SIG-M5 (cell line): Measurements from ENCODE around the gene YIF1B.
"Not testable (repeated sequence)": the region's sequence is repeated elsewhere in the genome, so short reads cannot be mapped to it uniquely, and the experiment has no call there.

Experiments used
- DNase-seq: peaks from one replicate; lab custom pipeline; 2025; lab: John Stamatoyannopoulos, UW

YIF1B gene, protein sequence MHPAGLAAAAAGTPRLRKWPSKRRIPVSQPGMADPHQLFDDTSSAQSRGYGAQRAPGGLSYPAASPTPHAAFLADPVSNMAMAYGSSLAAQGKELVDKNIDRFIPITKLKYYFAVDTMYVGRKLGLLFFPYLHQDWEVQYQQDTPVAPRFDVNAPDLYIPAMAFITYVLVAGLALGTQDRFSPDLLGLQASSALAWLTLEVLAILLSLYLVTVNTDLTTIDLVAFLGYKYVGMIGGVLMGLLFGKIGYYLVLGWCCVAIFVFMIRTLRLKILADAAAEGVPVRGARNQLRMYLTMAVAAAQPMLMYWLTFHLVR

DNA sequence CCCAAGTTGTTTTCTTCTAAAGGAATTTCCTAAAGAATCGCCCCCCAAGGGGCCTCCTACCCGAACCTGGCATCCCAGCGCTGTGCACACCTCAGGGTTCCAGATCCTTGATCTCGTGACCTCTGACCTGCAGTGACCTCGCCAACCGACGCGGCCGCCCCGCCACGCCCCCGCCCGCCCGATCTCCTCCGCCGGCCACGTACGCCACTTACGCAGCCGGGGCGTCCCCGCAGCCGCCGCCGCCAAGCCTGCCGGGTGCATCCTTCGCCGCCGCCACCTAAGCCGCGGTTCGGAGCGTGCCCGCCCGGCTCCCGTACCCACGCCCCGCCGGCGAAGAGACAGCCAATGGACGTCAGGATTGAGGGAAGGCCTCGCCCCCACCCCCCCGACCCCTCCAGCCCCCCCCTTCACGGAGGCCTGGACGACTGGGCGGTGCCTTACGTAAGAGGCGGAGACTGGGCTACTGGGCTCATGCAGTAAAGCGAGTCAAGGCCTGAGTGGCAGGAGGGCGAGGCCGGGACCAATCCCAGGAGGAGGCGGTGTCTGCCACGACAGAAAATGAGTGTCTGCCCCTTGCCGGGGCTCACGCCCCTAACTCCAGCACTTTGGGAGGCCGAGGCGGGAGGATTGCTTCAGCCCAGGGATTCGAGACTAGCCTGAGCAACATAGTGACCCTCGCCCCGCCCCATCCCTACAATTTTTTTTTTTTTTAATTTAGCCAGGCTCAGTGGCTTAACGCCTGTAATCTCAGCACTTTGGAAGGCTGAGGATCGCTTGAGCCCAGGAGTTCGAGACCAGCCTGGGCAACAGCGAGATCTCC, at the start of gene YIF1B:
YIF1B (minus strand) TSS at position 291 of the 820 bp plus-strand sequence; CDS start at position 261, 30 bp downstream.
- peak; percentile 77 for DNase-seq

GRCh38 chr19:38362946-38363688, 47.4 kb upstream of the YIF1B start:
- DNase-seq = not testable (repeated sequence)

GRCh38 chr19:38362076-38362945, 46.6 kb upstream of the YIF1B start:
- DNase-seq = no peak

GRCh38 chr19:38361633-38362075, 45.9 kb upstream of the YIF1B start:
- no peak for DNase-seq

DNA sequence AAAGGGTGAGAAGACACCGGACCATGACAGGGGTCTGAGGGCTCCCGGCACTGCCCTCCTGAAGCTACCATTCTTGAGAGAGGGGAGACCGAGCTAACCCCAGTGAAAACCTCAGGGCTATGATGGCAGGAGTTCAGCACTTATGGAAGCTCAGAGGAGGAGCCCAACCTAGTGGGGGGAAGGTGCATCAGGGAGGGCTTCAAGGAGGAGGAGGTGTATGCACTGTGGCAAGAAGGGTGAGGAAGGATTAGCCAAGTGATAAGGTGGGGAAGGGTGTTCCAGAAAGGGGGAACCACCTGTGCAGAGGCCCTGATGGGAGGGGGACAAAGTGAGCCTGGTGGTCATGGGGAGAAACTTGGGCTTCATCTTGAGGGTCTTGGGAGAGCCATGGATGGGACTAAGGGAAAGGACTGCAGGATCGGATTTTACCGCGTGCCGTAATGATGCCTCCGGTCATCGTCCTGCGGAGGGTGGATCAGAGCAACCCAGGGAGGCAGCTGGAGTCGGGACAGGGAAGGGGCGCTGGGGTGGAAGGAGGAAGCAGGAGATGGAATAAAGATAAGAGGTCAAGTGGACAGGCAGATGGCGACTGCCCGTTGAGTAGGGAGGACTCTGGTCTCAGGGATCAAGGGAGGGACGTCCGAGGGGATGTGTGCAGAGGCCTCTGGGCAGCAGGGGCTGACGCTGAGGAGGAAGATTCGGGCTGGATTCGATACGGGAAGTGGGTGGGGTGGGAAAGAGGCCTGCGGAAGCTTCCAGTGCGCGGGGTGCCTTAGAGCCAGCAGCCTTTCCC, 45.3 kb upstream of the YIF1B start:
- DNase-seq = no peak

- no peak for DNase-seq
Observed at GRCh38 chr19:38360351-38360750, 44.6 kb upstream of the YIF1B start.

DNA sequence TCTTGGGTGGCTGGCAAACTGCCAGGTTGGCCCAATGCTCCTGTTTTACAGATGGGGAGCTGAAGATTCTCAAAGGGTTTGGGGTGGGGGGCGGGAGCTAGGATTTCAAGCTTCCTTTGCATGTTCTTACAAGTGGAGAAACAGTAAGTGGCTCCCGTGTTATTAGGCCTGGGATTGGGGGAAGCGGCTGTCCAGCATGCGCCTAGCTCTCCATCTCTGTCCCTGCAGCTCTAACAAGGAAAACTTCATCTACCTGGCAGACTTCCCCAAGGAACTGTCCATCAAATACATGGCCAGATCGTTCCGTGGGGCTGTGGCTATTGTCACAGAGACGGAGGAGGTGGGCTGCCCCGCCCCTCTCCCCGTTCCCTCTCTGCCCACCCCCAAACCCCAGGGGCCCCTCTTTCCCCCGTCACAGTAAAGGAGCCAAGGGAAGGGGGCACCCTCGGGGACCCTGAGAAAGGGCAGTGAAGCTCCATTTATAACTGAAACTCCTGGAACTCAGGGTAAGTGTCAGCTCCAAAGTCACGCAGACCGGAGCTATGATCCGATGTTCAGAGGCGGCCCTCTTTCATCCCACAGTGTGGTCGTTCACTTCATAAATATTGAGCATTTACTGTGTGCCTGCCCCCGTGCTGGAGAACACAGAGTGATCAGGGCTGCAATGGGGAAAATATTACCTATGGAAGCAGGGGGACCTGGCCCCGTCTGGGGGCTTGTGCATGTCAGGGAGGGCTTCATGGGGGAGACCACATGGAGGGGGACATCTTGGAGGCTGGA, 43.7 kb upstream of the YIF1B start:
- no peak for DNase-seq

DNA sequence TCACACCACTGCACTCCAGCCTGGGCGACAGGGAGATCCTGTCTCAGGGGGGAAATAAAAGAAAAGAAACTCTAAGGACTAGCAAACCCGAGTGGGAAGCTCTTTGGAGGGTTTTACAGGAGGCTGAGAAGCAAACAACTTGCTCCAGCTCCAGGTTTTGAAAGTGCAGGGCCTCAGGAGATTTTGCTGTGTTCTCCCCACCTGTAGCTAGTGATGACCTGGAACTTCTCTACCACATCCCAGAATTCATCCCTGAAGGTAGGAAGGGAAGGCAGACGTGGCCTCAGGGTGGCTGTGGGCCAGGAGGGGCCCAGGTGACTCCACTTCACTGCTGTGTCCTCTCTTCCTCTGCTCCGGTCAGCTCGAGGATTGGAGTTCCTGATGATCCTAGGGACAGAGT, 42.3 kb upstream of the YIF1B start:
- no peak for DNase-seq

GRCh38 chr19:38355728-38356725, 40.3 kb upstream of the YIF1B start:
- DNase-seq = no peak

DNA sequence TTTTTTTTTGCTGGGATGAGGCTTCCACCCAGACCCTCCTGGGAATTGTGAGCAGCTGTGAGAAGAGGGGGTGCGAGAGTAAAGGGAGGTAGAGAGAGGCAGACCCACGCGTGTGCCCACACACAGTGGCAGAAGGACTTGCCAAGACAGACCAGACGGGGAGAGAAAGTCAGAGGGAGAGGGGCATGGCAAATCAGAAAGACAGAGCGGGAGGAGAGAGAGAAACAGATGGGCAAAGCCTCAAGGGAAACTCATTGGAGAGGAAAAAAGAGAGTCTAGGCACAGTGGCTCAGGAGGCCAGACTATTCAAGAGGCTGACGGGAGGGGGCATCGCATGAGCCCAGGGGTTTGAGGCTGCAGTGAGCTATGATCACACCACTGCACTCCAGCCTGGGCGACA, 36.9 kb upstream of the YIF1B start:
- no peak for DNase-seq

DNA sequence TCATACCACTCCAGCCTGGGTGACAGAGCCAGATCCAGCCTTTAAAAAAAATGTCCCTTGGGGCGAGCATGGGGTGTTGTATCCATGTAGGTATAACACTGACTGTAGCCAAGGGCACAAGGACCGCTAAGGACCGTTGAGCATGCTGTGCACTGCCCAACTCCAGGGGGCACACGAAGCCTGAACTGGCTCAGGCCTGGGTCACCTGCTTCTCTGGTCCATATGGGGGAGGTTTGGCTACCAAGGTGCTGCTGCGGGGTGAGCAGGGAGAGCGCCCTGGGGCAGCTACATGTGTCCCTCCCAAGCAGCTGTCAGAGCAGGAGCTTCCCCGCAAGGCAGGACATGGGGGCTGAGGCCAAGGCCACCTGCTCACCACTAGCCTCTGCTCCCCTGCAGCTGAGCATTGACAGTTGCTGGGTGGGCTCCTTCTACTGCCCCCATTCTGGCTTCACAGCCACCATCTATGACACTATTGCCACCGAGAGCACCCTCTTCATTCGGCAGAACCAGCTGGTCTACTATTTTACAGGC, 36.2 kb upstream of the YIF1B start:
- no peak for DNase-seq

DNA sequence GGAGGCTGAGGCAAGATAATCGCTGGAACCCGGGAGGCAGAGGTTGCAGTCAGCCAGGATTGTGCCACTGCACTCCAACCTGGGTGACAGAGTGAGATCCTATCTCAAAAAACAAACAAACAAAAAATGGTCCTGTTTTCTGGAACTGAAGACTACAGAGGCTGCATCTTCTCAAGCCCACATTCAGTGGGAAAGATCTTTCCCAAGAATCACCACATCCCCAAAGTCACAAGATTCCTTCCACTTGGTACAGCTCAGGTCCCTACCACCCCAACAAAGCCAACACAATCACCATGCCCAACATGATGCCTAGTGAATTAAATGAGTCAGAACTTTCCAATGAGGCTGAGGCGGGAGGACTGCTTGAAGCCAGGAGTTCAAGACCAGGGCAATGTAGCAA, 35.1 kb upstream of the YIF1B start:
- no peak for DNase-seq

GRCh38 chr19:38346837-38347236, 31.1 kb upstream of the YIF1B start:
- no peak for DNase-seq

DNA sequence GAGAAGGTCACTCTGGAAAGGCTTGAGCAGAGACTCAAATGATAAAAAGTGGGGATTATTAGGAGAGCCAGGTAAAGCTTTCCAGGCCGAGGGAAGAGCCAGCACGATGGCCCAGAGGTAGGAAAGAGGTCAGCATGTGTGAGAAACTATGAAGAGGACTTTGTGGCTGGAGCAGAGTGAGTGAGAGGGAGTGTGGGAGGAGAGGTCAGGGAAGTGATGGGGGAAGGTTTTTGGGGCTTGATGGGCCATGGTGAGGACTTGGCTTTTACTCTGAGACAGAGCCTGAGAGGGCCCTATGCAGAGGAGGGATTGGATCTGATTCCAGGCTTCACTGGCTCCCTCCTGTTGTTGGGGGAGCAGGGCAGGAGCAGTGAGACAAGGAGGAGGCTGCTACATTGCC, 25.2 kb upstream of the YIF1B start:
- no peak for DNase-seq

DNA sequence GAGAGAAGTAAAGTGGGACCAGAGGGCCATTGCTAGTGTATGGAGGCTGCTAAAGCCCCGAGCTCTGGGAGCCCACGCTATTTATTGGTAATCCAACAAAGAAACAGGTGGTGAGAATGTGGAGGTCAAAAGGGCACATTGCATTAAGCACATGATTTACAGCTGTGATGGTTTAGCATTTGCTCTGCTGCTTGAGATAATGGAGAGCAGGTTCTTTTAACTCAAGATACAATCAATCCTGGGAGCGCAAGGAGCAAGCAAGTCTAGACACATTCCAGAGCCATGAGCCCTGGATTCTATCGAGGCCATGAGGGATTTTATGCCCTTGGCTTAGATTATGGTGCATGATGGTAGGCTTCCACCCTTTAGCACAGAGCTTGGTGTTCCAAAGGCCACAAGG, 23.3 kb upstream of the YIF1B start:
- not testable (repeated sequence) for DNase-seq

DNA sequence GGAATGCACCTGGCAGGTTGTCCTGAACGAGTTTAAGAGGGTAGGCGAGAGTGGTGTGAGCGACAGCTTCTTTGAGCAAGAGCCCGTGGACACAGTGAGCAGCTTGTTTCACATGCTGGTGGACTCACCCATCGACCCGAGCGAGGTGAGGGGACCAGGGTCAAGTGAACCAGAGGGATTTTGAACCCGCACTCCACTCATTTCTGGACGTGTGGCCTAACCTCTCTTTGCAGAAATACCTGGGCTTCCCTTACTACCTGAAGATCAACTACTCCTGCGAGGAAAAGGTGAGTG, 21.6 kb upstream of the YIF1B start:
- no peak for DNase-seq

DNA sequence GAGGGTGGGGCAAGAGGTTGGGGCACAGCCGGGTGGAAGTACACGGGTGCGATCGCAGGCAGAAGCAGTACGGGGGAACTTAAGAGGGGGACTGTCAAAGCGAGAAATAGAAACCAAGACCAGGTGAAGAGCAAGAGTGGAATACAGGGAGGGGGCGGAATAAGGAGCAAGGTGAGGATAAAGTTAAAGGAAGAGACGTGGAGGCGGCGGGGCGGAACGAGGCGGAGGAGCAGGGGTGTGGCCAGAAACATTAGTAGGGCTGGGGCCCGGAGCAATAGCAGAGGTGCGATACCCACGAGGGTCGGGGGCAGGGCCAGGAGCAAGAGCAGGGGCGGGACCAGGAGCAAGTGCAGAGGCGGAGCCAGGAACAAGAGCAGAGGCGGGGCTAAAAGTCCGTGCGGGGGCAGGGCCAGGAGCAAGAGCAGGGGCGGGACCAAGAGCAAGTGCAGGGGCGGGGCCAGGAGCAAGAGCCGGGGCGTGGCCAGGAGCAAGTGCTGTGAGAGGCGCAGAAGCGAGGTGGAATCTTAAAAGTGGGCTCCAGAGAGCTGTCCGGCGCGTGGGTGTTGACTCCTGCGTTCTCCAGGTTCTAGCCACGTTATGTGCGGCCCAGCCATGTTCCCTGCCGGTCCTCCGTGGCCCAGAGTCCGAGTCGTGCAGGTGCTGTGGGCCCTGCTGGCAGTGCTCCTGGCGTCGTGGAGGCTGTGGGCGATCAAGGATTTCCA, 21.1 kb upstream of the YIF1B start:
- peak; percentile 77 for DNase-seq
